Bronchial epithelial cell (primary cell): Measurements from ENCODE around the gene TIPIN. TPM values are rescaled to one million over a fixed set of nuclear protein-coding genes. Genes with fewer than 3 reads are reported as not detected.
A peak's percentile ranks its signal among the peaks of the same experiment; 100 is the strongest.

Source experiments
- DNase-seq: peaks from one replicate; pipeline ENCODE4 v3.0.0-alpha.2; 2010; ENCODE audit warnings: low read depth
- FAIRE-seq: peaks from 2 replicates; lab custom pipeline; 2011; peaks lifted over from hg19 to GRCh38; lab: Jason Lieb, UNC
- H3K27me3 ChIP-seq: 2 replicates; pipeline ENCODE4 v1.5.1; 2011; ENCODE audit warnings: low read length; ENCODE audit not compliant: control insufficient read depth, insufficient read depth
- H3K36me3 ChIP-seq: 2 replicates; pipeline ENCODE4 v1.5.1; 2011; ENCODE audit warnings: low read length; ENCODE audit not compliant: control insufficient read depth, insufficient read depth
- H3K4me3 ChIP-seq: 2 replicates; pipeline ENCODE4 v1.5.1; 2011; ENCODE audit warnings: mild to moderate bottlenecking, low read depth, low read length, control low read depth
- total RNA-seq: library from RNA; depleted of rRNA; stranded (reverse); fragments of >200 nt; gene quantifications from 2 replicates; pipeline ENCODE4 v1.2.1, GENCODE V29; 2014
- TF ChIP-seq, protein P1 (sequence below): IDR thresholded peaks from 2 replicates; pipeline ENCODE4 v1.5.1; 2011; ENCODE audit warnings: mild to moderate bottlenecking, moderate library complexity, low read length, control low read depth, inconsistent platforms; ENCODE audit not compliant: insufficient read depth, severe bottlenecking

Gene TIPIN
- total RNA-seq, 1 donor from 2014 or later: 10.5 TPM

DNA sequence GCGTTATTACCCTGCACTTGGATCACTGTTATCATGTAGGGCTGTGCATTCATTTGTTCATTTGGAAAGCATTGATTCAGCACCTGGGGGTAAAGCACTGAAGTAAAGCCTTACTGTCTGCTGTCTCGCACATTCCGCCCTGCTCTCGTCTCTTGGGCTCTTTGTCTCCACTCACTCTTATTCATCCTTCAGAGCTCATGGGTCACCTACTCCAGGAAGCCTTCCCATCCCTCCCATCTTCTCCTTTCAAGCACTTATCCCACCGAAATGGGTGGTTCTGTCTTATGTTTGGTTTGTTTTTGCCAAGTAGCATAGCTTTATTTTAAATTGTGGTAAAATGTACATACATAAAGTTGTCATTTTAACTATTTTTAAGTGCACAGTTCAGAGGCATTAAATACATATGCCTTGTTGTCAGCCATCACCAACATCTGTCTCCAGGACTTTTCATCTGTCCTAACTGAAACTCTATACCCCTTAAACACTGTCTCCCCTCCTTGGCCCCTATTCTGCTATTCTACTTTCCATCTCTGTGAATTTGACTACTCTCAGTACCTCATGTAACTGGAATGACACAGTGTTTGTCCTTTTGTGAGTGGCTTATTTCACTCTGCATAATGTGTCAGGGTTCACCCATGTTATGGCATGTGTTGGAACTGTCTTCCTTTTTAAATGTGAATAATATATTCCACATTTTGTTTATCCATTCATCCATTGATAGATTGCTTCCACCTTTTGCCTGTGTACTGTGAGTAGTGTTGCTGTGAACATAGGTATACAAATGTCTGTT is 53.8 kb downstream of the TIPIN start:
- no peak for FAIRE-seq
- H3K27me3 ChIP-seq: no peaks in the 10 kb centered on the region
- no peak overlapping the region for H3K4me3 ChIP-seq
- H3K36me3 ChIP-seq: no peaks in the 10 kb centered on the region
- no peak for DNase-seq
- TF ChIP-seq, protein P1, sequence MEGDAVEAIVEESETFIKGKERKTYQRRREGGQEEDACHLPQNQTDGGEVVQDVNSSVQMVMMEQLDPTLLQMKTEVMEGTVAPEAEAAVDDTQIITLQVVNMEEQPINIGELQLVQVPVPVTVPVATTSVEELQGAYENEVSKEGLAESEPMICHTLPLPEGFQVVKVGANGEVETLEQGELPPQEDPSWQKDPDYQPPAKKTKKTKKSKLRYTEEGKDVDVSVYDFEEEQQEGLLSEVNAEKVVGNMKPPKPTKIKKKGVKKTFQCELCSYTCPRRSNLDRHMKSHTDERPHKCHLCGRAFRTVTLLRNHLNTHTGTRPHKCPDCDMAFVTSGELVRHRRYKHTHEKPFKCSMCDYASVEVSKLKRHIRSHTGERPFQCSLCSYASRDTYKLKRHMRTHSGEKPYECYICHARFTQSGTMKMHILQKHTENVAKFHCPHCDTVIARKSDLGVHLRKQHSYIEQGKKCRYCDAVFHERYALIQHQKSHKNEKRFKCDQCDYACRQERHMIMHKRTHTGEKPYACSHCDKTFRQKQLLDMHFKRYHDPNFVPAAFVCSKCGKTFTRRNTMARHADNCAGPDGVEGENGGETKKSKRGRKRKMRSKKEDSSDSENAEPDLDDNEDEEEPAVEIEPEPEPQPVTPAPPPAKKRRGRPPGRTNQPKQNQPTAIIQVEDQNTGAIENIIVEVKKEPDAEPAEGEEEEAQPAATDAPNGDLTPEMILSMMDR: no peak

DNA sequence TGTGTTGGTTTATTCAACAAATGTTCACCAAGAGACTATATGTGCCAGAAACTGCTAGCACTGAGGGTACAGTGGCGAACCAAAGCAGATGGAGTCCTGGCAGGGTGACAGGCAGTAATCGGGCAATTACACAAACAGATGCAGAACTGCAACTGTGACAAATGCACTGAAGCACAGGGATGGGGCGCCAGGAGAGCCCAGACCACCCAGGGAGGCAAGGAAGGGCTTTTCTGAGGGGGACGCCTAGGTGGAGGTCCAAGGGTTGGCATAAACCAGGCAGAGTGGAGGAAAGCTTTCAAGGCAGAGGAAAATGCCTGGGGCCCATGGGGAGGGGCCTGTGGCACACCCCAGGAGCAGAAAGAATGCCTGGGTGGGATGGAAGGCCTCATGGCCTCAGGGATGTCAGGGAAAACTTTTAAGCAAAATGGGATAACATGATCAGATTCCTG is 57.7 kb downstream of the TIPIN start:
- no peak overlapping the region for H3K4me3 ChIP-seq

DNA sequence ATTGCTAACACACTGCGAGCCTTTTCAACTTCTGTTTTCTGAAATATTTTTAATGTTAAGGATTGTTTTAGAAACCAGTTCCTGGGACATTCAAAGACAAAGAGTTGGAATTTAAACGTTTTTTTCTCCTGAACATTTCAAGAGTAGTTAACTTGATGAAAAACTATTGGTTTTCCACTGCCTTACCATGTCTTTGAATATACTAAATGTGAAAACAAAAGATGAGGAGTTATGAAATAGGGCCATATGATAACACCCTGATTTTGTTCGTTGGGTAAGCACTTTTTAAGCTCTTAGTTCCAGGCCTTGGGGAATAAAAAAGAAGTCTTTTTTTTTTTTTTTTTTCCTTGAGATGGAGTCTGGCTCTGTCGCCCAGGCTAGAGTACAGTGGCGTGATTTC is 60.3 kb downstream of the TIPIN start:
- FAIRE-seq (no peak), DNase-seq (no peak)
- Histone ChIP-seq H3K27me3 (no peaks in the 10 kb centered on the region), H3K4me3 (no peak overlapping the region), H3K36me3 (no peaks in the 10 kb centered on the region)
- TF ChIP-seq, protein P1: no peak

More for the DNA sequence above, 57.7 kb downstream of the TIPIN start:
- DNase-seq (no peak), FAIRE-seq (no peak)
- no peaks in the 10 kb centered on the region for H3K27me3 ChIP-seq
- TF ChIP-seq, protein P1: no peak
- H3K36me3 ChIP-seq: no peaks in the 10 kb centered on the region

DNA sequence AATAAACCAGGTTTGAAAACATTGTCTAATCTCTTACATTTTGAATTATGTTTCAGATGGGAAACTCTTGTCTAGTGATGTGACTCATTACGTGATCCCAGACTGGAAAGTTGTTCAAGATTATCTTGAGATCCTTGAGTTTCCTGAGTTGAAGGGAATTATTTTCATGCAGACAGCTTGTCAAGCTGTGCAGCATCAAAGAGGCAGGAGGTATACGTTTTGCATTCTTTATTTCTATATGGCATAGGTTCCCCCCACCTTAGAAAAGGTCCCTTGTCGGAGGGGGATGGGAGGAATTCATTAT is 61.6 kb downstream of the TIPIN start:
- FAIRE-seq: no peak
- TF ChIP-seq, protein P1: no peak
- no peak overlapping the region for H3K4me3 ChIP-seq
- H3K36me3 ChIP-seq: no peaks in the 10 kb centered on the region
- no peaks in the 10 kb centered on the region for H3K27me3 ChIP-seq
- DNase-seq: no peak

DNA sequence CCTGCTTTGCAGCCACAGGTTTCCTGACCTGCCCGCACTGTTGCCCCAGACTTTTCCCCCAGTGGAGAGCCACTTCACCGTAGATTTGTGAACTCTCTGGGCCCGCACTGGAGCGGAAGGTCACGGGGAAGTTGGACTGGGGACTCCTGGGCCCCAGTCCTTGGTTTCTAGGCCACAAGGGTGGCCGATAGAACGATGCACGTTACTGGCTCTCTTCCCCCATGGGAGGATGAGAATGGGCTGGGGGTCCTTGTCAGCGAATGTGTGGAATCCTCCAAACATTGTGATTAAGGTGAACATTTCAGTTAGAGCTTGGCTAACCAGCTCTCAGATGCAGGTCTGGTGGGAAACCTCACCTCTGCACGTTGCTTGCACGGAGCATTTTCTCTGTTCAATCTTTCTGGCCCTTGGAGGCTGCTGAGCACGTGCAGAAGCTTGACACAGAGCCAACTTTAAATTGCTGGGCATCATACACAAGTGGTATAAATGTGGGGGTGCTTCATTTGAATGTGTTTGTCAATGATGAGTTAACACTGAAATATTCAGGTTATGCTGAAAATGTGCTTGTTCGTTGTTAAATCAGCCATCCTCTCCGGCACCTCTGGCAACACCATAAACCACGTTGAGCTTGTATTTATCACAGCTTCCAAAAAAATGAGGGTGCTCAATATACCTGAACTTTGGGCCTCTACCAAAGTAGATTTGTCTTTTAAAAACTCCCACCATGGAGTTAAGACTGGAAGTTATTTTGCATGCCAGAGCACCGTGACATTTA is 62.1 kb downstream of the TIPIN start:
- DNase-seq (peak; percentile 59), FAIRE-seq (no peak)
- H3K4me3 ChIP-seq: peak overlapping the region; percentile 52
- TF ChIP-seq, protein P1: no peak
- H3K36me3 ChIP-seq: no peaks in the 10 kb centered on the region
- H3K27me3 ChIP-seq: no peaks in the 10 kb centered on the region
